HepG2 (cell line): ENCODE results near the gene SLC22A23.

ENCODE experiments used
- ELF1 ChIP-seq: sonication (generic); formaldehyde crosslinking; IDR thresholded peaks from 2 replicates; pipeline ENCODE4 v1.4.0; 2020; ENCODE audit warnings: missing genetic modification reagents
- MXD1 ChIP-seq: sonication (generic); formaldehyde crosslinking; IDR thresholded peaks from 2 replicates; pipeline ENCODE4 v1.4.0; 2020; ENCODE audit warnings: mild to moderate bottlenecking, missing genetic modification reagents
- PAF1 ChIP-seq: IDR thresholded peaks from 2 replicates; pipeline ENCODE4 v1.6.1; 2016; ENCODE audit warnings: missing genetic modification reagents, missing compliant biosample characterization
- POLR2A ChIP-seq, 2 experiments: IDR thresholded peaks; 2 replicates each; pipeline ENCODE4 v1.6.1; 2011; ENCODE audit warnings: low read depth in 2 of 2, low read length in 2 of 2, mild to moderate bottlenecking in 1 of 2, moderate library complexity in 1 of 2; ENCODE audit not compliant: insufficient read depth in 1 of 2
- RBM39 ChIP-seq: fragments of 200-400 bp; formaldehyde crosslinking; IDR thresholded peaks from one replicate; pipeline ENCODE4 v1.6.1; 2018; ENCODE audit warnings: antibody characterized with exemption, mild to moderate bottlenecking, low read depth, low read length; ENCODE audit not compliant: poor library complexity, severe bottlenecking
- ZFP41 ChIP-seq: sonication (generic); formaldehyde crosslinking; IDR thresholded peaks from 2 replicates; pipeline ENCODE4 v1.4.0; 2020; ENCODE audit warnings: mild to moderate bottlenecking, missing genetic modification reagents, borderline replicate concordance
- ZNF143 ChIP-seq: sonication (generic); formaldehyde crosslinking; IDR thresholded peaks from 2 replicates; pipeline ENCODE4 v1.4.0; 2020; ENCODE audit warnings: missing genetic modification reagents
- ZNF605 ChIP-seq: sonication (generic); formaldehyde crosslinking; IDR thresholded peaks from 2 replicates; pipeline ENCODE4 v1.8.0; 2022; ENCODE audit warnings: mild to moderate bottlenecking, missing genetic modification reagents
- TF ChIP-seq, protein P1 (sequence below): sonication (generic); formaldehyde crosslinking; conservative IDR thresholded peaks from 2 replicates; pipeline ENCODE4 v1.4.0; 2020; ENCODE audit warnings: missing genetic modification reagents
- TF ChIP-seq, protein P2 (sequence below): sonication (generic); formaldehyde crosslinking; IDR thresholded peaks from 2 replicates; pipeline ENCODE4 v1.5.0; 2020; ENCODE audit warnings: mild to moderate bottlenecking, missing genetic modification reagents, moderate library complexity

DNA sequence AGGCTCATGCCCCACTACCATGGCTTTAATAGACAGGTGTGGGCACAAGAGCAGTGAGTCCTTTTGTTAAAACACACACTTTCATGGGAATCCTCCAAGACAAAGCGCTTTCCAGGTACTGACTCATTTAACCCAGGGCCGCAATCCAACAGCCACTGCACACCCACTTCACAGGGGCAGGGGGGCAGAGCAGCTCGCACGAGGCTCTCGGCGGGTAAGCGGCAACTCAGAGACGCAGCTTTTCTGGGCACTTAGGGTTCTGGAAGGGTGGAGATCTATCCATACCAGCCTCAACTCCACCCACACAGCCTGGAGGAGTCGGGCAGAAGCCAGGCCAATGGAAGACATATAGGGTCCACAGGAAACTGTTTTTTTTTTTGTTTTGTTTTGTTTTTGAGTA lies 169.5 kb downstream of the SLC22A23 start:
- TF ChIP-seq ZNF605 (CRISPR knock-in tag) (no peak), ZFP41 (no peak), MXD1 (CRISPR knock-in tag) (no peak), PAF1 (CRISPR knock-in tag) (no peak; the same call in 1 of the 2 replicates), ZNF143 (no peak), ELF1 (CRISPR knock-in tag) (no peak), POLR2A (IDR thresholded peaks at IDR 0.05; ENCODE audit: insufficient read depth in 1 of 2, low read depth in 2 of 2, low read length in 2 of 2) (no peak), RBM39 (no peak)
- TF ChIP-seq, protein P1, sequence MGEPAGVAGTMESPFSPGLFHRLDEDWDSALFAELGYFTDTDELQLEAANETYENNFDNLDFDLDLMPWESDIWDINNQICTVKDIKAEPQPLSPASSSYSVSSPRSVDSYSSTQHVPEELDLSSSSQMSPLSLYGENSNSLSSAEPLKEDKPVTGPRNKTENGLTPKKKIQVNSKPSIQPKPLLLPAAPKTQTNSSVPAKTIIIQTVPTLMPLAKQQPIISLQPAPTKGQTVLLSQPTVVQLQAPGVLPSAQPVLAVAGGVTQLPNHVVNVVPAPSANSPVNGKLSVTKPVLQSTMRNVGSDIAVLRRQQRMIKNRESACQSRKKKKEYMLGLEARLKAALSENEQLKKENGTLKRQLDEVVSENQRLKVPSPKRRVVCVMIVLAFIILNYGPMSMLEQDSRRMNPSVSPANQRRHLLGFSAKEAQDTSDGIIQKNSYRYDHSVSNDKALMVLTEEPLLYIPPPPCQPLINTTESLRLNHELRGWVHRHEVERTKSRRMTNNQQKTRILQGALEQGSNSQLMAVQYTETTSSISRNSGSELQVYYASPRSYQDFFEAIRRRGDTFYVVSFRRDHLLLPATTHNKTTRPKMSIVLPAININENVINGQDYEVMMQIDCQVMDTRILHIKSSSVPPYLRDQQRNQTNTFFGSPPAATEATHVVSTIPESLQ (CRISPR knock-in tag), result no peak
- TF ChIP-seq, protein P2, sequence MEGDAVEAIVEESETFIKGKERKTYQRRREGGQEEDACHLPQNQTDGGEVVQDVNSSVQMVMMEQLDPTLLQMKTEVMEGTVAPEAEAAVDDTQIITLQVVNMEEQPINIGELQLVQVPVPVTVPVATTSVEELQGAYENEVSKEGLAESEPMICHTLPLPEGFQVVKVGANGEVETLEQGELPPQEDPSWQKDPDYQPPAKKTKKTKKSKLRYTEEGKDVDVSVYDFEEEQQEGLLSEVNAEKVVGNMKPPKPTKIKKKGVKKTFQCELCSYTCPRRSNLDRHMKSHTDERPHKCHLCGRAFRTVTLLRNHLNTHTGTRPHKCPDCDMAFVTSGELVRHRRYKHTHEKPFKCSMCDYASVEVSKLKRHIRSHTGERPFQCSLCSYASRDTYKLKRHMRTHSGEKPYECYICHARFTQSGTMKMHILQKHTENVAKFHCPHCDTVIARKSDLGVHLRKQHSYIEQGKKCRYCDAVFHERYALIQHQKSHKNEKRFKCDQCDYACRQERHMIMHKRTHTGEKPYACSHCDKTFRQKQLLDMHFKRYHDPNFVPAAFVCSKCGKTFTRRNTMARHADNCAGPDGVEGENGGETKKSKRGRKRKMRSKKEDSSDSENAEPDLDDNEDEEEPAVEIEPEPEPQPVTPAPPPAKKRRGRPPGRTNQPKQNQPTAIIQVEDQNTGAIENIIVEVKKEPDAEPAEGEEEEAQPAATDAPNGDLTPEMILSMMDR, result no peak
